LoVo (cell line): ENCODE data around the gene PDCL3.

Source experiments
- DNase-seq: peaks from one replicate; pipeline ENCODE4 v3.0.0-alpha.2; 2016; ENCODE audit warnings: low spot score

PDCL3 gene

GRCh38 chr2:100611079-100612029, 48.6 kb downstream of the PDCL3 start:
- no peak for DNase-seq

- DNase-seq, result no peak
These were observed 49.7 kb downstream of the PDCL3 start for GRCh38 chr2:100612388-100613000.

- no peak for DNase-seq
These were observed 50.9 kb downstream of the PDCL3 start for GRCh38 chr2:100613719-100614118.

GRCh38 chr2:100614455-100615000, 51.7 kb downstream of the PDCL3 start:
- no peak for DNase-seq

GRCh38 chr2:100615471-100615870, 52.7 kb downstream of the PDCL3 start:
- DNase-seq, result no peak

GRCh38 chr2:100615886-100616285, 53.1 kb downstream of the PDCL3 start:
- no peak for DNase-seq

GRCh38 chr2:100616841-100617390, 54.1 kb downstream of the PDCL3 start:
- DNase-seq, result no peak

- no peak for DNase-seq
These were observed 57.2 kb downstream of the PDCL3 start for GRCh38 chr2:100619951-100620350.

GRCh38 chr2:100620481-100620880, 57.7 kb downstream of the PDCL3 start:
- DNase-seq, result no peak

- no peak for DNase-seq
These were observed 58.7 kb downstream of the PDCL3 start for GRCh38 chr2:100621371-100621951.

- no peak for DNase-seq
These were observed 60.4 kb downstream of the PDCL3 start for GRCh38 chr2:100623033-100623715.

- no peak for DNase-seq
These were observed 61.1 kb downstream of the PDCL3 start for GRCh38 chr2:100623930-100624329.

GRCh38 chr2:100624536-100624935, 61.7 kb downstream of the PDCL3 start:
- DNase-seq, result no peak

- DNase-seq, result no peak
These were observed 62.9 kb downstream of the PDCL3 start for GRCh38 chr2:100625717-100626116.
